ENCODE data around the gene LRRC74B. TPM values are rescaled to one million over a fixed set of nuclear protein-coding genes. Genes with fewer than 3 reads are reported as not detected.
"Not testable (repeated sequence)": the region's sequence is repeated elsewhere in the genome, so short reads cannot be mapped to it uniquely, and the experiment has no call there.

Gene LRRC74B, protein sequence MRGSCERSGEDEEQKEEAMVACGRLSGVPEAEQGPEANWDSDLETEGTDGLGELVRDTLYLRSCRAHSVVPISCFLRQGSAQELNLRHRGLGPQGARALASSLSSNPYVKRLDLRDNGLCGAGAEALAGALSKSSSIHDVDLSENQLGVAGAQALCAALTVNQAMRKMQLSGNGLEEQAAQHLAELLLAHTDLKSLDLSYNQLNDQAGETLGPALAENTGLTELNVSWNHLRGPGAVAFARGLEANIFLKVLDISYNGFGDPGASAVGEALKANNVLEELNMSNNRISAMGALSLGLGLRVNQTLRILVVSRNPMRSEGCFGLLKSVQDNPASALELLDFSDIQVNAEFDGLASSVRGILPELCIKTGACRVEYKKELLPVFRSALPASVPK
- total RNA-seq: under 0.01 TPM

DNA sequence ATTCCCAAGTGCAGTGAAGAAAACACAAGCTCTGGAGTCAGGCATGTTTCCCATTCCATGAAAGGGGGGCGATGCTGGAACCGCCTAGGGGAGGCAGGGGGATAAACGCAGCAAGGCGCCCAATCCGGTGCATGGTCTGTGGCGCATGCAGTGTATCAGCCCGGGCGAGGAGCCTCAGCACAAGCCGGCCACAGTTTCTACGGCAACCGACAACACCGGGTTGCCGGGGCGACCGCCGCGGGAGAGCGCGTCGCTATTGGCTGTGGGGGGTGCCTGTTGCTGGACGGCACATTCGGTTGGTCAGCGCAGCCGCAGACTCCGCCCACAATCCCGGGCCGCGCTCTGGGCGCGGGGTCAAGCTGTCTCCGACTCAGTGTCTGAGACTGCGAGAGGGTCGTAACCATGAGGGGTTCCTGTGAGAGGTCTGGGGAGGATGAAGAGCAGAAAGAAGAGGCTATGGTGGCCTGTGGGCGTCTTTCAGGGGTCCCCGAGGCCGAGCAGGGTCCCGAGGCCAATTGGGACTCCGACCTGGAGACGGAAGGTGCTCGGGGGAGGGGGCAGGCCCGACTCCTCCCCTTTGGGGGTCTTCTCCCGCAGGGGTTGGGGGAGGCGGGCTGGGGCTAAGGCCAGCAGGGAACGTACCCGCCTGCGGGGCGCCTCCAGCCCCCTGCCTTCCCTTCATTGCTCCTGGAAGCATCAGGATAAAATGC, at the start of gene LRRC74B:
Gene LRRC74B (plus strand): TSS at position 362 of the 710 bp plus-strand sequence. CDS start 41 bp downstream, at position 403.
- peak; percentile 29 to 82 (median 81) for DNase-seq (ENCODE audit: low read depth in 2 of 3, low spot score in 2 of 3)

DNA sequence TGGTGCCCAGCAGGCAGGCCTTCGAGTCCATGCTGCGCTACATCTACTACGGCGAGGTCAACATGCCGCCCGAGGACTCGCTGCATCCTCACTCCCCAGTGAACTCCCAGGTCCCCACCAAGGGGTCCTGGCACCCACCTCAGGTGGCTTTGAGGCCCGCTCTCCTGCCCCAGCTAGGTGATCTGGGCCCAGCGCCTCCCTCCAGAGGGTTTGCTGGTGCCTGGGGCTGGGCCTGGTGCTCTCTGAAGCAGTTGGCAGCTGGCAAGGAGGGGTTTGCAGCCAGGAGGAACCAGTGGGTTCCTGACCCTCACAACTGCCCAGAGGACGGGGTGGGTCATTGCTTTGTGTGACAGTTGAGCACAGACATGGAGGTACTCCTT, 49.7 kb upstream of the LRRC74B start:
- no peak for DNase-seq (ENCODE audit: low read depth in 2 of 3, low spot score in 2 of 3)

DNA sequence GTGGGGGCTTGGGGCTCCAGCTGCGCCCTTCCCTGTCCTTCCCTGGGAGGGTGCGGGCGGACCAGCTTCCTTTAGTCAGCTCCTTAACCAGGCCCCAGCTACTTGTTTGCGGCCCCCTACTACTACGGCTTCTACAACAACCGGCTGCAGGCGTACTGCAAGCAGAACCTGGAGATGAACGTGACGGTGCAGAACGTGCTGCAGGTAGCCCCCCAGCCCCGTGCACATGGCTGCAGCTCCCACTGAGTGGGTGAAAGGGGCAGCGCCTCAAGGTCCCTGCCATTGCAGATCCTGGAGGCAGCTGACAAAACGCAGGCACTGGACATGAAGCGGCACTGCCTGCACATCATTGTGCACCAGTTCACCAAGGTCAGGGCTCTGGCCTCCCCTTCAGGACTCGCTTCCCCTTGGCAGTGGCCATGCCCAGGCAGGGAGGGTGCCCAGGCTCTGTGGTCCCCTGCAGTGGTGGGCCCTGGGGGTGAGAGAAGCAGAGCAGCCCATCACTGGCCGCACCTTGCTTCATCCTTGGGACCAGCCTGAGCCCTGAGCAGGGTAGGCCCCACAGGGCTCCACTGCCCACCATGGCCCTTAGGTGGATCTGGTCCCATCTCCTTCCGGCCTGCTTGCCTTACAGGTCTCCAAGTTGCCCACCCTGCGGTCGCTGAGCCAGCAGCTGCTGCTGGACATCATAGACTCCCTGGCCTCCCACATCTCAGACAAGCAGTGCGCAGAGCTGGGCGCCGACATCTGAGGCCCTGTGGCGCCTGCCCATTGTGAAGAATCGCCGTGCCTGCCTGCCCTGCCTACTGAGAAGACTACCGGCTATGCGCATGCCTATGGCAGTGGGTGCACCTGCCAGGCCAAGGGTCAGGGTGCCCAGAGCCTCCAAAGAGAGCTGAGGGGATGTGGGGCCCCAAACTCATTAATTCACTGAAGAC, 48.9 kb upstream of the LRRC74B start:
- DNase-seq (ENCODE audit: low read depth in 2 of 3, low spot score in 2 of 3): no peak

DNA sequence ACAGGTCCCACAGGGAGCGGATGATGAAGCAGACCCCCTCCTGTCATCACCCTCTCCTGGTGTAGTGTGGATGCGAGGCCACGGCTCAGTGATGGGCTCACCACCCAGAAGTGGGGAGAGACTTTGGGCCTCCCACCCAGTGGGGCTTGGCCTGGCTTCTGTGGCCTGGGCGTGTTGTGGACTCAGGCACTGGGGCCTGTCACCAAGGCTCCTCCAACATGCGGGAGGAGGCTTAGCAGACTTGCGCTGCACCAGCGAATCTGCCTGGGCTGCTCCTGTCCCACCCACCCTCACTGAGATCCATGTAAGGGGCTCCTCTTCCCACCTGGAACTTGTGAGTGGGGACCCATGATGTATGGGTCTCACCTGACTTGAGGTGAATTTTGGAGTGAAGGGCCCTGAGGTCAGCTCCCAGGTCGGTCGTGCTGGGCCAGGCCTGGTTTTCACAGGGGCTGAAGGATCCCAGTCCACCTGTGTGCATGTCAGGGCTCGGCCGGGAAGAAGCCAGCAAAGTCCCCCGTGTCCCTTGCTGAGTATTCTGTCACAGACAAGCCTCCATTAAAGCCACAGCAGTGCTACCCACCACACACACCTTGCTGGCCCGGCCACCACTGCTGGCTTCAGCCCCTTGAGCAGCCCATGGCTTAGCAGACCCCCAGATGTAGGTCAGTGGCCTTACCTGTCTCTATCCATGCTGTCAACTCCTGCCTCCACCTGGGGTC, 48.0 kb upstream of the LRRC74B start:
- no peak for DNase-seq (ENCODE audit: low read depth in 2 of 3, low spot score in 2 of 3)

DNA sequence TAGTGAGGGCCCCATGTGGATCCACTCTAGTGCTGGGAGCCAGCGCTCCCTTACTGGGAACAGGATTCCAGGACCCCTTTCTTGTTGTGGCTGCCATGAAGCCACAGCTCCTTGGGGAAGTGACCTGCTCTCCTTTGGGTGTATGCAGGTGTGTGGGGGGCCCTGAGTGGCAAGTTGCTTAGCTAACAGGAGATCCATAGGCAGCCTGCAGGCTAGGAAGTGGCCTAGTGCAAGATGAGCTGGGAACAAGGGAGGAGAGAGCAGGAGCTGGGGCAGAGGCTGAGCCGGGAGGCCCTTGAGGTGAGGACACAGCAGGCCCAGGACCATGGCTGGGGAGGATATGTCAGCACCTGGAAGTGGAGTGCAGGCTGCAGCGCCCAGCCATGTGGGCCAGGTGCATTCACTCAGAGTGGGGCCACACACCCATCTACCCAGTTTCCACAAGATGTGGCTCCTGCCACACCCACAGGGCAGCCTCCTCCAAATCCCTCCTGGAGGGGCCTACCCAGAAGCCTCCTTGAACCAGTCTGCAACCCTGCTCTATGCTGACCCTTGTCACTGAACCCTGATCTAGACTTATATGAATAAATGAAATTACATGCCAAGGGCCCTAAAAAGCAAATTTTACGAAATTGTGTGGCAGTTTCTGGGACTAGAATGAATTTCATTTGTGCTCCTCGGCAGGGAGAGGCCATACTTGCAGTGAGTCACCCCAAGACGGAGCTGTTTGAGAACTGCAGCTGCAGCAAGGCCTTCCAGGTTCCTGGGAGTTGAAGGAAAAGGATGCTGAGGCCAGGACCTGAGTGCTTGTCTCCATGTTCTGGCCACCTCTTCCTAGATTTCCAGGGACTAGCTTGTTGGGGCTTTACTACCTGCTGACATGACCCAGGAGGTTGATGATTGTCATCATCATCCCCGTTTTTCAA, 47.1 kb upstream of the LRRC74B start:
- DNase-seq (ENCODE audit: low read depth in 2 of 3, low spot score in 2 of 3): no peak

DNA sequence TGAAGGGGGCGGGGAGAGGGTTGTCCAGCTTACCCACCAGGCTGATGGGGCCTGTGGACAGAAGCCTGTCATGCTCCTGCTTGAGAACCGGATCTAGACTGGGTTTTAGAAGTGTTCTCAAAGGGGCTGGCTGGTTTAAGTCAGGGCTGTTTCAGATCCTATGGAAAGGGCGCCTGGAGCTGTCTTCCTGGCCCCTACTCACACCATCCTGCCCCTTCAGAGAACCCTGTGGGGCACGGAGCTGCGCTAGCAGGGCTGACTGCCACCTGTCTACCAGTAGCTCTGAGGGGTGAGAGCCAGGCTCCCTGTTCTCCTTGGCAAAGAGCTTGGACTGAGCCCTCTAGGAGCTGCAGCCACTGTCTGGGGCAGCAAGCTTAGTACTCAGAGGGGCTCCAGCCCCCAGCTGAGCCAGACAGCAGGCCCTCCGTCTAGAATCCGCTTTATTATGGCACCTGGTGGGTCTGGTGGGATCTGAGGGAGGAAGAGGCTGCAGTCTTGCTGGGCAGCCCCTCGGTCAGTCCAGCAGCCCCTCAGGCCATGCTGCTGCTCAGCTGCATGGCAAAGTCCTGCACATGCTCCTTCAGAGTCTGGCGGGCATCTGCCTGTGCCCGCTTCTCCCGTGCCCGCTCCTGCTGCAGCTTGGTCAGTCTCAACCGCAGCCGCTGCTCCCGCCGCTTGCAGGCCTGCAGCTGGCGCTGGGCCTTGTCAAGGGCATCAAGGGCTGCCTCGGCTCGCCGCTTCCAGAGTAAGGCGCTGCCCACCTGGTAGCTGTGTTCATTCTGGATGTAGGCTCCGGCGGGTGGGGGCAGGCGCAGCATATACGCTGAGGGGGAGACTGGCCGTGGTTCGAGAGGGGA, 46.2 kb upstream of the LRRC74B start:
- DNase-seq (ENCODE audit: low read depth in 2 of 3, low spot score in 2 of 3): no peak

DNA sequence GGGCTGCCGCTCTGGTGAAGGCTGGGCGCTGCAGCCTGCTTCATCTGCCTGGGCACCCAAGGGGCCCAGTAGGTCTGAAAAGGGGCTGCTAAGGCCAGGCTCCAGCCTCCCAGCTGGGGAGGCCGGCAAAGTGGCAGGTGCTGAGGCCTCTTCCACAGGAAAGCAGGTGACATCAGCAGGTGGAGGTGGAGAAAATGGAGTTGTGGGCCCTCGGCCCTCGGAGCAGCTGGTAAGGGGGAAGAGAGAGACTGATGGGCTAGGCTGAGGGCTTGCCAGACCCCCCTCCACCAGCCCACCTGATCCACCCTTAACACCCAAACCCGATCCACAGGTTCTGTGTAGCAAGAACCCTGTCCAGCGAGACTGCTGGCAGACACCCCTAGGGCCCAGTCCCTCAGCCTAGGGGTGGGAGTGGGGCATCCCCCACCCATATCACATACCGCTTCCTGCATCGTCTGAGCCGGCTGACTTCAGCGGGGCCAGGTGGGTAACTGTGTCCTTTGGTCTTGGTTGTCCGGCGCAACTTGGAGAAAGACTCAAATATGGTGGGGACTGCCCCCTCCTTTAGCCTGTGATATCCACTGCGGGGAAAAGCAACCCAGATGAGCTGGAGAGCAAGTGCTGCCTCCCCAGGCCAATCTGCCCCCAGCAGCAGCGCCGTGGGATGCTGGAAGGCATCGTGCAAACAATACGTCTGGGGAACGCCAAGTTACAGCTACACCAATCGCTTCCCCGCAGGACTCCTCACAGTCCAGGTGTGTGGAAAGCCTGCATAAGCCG, 45.3 kb upstream of the LRRC74B start:
- DNase-seq (ENCODE audit: low read depth in 2 of 3, low spot score in 2 of 3): no peak

DNA sequence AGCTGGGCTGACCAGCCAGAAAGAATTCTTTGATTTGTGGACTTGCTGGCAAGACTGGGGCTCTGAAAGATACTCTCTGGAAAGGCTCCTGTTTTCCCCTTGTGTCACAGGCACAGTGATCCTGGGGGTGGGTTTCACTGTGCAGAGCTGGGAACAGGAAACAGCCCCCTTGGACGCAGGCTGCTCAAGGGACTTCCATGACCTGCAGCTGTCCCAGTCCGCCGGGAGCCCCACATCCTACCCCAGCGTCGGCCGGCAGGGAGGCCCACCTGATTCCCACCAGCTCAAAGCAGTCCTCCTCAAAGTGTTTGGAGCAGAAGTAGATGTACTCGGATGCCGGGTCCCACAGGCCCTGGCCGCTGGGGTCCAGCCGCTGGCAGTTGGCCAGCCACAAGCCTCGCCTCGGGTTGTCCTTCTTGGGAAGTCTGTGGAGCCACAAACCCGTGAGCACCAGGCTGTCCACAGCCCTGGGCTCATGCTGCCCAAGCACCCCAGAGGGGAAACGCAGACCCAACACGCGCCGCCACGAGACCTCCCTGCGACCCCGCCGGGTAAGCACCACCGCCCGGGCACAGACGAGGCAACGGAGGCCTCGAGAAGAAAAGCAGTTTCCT, 44.7 kb upstream of the LRRC74B start:
- no peak for DNase-seq (ENCODE audit: low read depth in 2 of 3, low spot score in 2 of 3)

DNA sequence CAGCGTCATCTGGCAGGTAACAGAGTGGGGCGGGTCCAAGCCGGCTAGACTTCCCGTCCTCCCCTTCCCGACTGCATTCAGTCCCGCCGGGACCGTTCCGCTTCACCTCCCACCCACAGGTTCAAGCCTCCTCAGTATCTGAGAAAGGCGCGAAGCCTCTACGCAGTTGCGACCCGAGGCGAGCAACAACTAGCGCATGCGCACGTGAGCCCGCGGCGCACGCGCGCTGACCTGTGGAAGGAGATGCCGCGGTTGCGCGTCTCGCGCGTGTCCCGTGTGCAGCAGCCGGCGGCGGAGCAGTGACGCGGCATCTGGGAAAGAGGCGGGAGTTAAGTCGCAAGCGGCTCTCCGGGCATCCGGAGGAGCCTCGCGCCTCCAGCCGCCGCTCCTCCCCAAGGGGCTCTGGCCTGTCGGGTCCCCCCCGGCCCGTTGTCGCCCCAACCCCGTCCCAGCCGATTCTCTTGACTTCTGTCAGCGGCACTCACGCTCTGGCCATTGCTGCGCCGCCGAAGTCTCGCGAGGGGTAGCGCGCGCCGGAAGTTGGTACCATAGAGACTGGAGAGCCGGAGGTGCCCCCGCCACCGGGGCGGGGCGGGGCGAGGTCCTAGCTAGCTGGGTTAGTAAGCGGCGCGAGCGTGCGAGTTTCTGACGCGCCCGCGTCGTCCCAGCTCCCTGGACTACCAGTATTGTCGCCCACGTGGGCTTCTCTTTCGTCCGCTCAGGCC, 44.0 kb upstream of the LRRC74B start, which contains the start of gene THAP7:
Gene THAP7 (minus strand): TSS at position 518 of the 725 bp plus-strand sequence. CDS start 207 bp downstream, at position 311.
- DNase-seq (ENCODE audit: low read depth in 2 of 3, low spot score in 2 of 3): peak; percentile 97 to 98 (median 98)

DNA sequence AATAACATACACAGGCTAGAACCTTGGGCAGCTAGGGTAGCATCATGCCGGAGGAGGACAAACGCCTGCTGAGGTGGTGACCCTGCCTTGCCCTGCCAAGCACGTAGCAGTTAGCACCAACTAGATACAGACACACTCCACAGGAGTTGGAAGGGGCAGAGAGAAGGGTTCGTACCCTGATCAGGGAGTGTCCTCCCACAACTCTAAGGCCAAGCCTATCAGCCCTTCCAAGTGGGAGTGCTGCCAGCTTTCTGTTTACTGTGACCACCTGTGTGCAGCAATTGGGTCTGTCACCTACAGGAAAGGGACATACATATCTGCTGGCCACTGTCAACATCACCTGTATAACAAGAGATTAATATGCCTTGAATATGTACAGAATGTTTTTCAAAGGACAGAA, 42.0 kb upstream of the LRRC74B start:
- DNase-seq (ENCODE audit: low read depth in 2 of 3, low spot score in 2 of 3): no peak

DNA sequence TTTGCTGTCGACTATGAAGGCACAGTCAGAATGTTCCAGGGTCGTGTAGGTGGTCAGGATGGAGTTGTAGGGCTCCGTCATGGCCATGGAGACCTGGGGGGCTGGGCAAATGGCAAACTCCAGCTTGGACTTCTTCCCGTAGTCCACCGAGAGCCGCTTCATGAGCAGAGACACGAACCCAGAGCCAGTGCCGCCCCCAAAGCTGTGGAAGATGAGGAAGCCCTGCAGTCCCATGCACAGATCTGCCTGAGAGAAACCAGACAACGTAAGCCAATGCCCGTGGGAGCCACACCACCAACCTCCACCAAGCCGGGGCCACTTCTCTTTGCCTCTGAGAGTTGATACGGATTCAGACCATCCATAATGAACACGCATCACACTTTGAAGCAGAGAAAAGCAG, 36.5 kb upstream of the LRRC74B start:
- DNase-seq (ENCODE audit: low read depth in 2 of 3, low spot score in 2 of 3): not testable (repeated sequence)

DNA sequence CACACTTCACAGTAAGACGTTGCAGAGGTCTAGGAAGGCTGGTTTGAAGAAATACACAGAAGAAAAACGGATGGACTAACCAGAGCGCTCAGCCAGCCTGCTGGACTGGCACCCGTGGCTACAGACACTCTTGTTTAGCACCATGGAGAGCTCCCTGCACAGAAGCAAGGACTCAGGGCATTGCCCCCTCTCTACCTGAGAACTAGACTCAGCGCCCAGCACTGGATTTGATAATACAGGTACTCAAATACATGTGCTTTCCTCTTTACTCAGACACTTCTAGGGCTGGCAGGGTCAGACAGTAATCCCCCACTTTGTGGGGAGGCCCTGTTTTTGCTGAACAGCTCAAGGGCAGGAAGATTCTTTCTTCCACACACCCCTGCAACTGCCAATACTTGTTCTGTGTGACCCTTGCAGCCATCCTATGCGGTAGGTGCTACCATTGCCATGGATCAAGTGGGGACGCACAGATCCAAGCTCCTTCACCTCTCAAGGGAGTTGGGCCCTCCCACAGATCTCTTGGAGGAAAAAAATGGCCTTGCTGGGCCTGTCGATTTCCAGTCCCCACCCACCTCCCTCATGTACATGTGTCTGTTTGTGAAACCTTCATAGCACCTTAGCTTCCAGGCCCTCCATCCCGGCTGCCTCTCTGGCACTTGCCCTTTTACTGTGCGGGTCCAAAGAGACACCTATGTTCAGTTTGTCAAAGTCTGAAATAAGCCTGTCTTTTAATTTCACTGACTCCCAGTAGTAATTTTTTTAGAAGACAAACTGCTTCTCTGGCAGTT, 35.9 kb upstream of the LRRC74B start:
- DNase-seq (ENCODE audit: low read depth in 2 of 3, low spot score in 2 of 3): peak in 2 of 3 donors; percentile 37 to 66

DNA sequence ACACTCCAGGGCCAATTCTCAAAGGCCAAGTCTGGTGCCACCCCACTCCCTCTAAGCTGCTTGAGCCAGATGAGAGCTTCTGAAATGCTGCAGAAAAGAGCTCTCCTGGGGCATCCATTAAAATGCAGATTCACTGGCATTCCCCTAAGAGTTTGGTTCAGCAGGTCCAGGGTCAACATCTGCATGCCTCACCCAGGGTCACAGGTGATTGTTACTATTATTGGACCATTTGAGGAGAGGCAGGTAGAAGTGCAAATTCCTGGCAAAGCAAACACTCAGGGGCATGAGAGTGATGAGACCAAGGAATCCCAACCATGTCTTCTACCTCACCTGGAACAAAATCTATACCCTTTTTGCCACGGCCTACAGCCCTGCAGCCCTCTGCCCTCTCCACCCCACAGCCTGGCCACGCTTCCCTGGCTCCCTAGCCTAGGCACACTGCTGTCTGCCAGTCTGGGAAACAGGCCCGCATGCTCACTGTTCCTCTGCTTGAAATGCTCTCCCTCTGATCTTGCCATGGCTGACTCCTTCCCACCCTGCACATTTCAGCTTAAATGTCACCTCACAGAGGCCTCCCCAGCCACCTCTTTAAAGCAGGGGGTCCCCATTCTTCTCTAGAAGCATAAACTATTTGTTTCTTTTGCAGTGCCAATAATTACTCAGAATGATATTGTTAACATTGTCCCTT, 35.2 kb upstream of the LRRC74B start:
- DNase-seq (ENCODE audit: low read depth in 2 of 3, low spot score in 2 of 3): no peak

DNA sequence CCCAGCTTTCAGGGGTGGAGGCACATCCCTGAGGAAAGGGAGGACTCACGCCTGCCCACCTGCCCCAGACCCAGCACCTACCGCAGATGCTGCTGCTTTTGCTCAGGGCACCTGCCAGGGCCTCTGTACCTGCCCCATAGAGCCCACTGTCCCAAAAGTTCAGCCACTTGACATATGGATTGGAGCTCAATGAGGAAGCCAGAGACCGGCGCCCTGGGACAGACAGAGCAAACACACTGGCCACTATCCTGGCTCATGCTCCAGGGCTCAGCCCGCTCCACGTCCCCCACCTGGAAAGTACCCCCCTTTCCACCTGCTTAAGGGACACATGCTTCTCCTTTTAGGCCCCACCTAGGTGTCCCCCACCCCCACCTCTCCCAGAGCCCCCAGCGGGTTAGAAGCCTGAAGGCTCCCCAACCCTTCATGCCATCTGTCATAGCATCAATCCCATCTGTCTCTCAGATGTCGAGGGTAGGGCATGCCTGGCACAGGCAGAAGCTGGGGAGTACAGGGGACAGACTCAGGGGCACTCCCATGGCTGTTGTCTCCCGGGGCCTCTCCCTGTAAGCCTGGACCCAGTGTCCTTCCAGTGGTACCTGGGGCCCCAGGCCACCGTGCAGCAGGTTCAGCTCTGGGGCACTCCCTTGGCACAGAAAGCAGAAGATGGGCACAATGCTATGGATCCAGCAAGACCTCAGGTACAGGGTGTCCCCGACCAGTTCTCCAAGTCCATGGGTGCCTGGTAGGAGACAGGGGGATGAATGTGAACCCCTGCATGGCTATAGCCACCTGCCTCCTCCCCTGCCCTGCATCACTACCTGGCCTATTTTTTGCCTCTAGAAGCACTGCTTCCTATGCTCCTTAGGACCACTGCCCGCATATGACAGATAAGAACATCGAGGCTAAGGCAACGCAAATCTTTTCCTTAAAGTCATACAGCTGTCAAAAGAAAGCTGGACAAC, 33.0 kb upstream of the LRRC74B start:
- no peak for DNase-seq (ENCODE audit: low read depth in 2 of 3, low spot score in 2 of 3)

Measured in hematopoietic multipotent progenitor cell (in vitro differentiated cells).